Activated CD4-positive, CD25-positive, alpha-beta regulatory T cell treated with anti-CD3 and anti-CD28 coated beads, Interleukin-2, amount 50 U/mL, for 16 hours (primary cell): ENCODE results near the gene TSPAN6.

ENCODE experiments used
- DNase-seq: peaks from one replicate; pipeline ENCODE4 v3.0.0-alpha.2; 2020; ENCODE audit warnings: low read depth, low spot score

Gene TSPAN6

GRCh38 chrX:100586747-100587146 is 49.9 kb downstream of the TSPAN6 start:
- DNase-seq = no peak

GRCh38 chrX:100584611-100585010 is 52.0 kb downstream of the TSPAN6 start, which contains the start of gene TNMD:
TNMD (plus strand) TSS chrX:100584936; CDS start chrX:100585019, 83 bp downstream.
- DNase-seq = no peak
